BE2C (cell line): ENCODE data around the gene OVOL3.

Source experiments
- DNase-seq: peaks from one replicate; pipeline ENCODE4 v3.0.0-alpha.2; 2020
- H3K27me3 ChIP-seq: fragments of 250-450 bp; sonication (Bioruptor Pico); 2 replicates; pipeline ENCODE4 v1.5.1; 2020; ENCODE audit warnings: mild to moderate bottlenecking
- H3K36me3 ChIP-seq: fragments of 250-450 bp; sonication (Bioruptor Pico); 2 replicates; pipeline ENCODE4 v1.5.1; 2020; ENCODE audit warnings: mild to moderate bottlenecking
- H3K4me1 ChIP-seq: fragments of 250-450 bp; sonication (Bioruptor Pico); 2 replicates; pipeline ENCODE4 v1.5.1; 2020
- H3K4me3 ChIP-seq: 2 replicates; pipeline ENCODE4 v1.5.1; 2011; ENCODE audit warnings: low read depth, low read length
- H3K9me3 ChIP-seq: fragments of 250-450 bp; sonication (Bioruptor Pico); 2 replicates; pipeline ENCODE4 v1.5.1; 2020
- CTCF ChIP-seq: IDR thresholded peaks from 2 replicates; pipeline ENCODE4 v1.5.1; 2012; ENCODE audit warnings: mild to moderate bottlenecking, low read depth, low read length

Gene OVOL3

GRCh38 chr19:36141039-36141927, 30.3 kb downstream of the OVOL3 start:
- Histone ChIP-seq H3K27me3 (no peaks in the 10 kb centered on the region), H3K4me3 (peak overlapping the region; percentile 93), H3K36me3 (peaks cover 35% of the 10 kb centered on the region), H3K9me3 (no peaks in the 10 kb centered on the region), H3K4me1 (no peaks in the 10 kb centered on the region)
- peak; percentile 91 for DNase-seq
- no peak for TF ChIP-seq CTCF

DNA sequence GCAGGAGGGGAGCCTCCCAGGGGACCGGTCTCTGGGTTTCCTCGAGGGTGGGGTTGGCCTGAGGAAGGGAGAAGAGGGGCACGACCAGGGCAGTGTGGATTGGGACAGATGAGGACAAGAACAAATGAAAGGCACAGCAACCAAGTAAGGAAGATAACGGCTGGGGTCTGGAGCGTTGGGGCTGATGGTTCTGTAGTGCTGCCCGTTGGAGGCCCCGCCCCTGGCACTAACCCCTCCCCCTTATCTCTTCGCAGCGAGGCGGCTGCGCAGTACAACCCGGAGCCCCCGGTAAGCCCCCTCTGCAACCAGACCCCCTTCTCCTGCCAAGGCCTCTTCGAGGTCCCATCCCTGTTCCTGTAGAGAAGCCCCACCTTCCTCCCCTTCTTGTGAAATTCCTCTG, 31.1 kb downstream of the OVOL3 start:
- no peaks in the 10 kb centered on the region for H3K27me3 ChIP-seq
- H3K36me3 ChIP-seq = peaks cover 43% of the 10 kb centered on the region
- H3K4me1 ChIP-seq = no peaks in the 10 kb centered on the region
- H3K4me3 ChIP-seq = no peak overlapping the region
- DNase-seq = no peak
- H3K9me3 ChIP-seq = no peaks in the 10 kb centered on the region
- no peak for TF ChIP-seq CTCF

- Histone ChIP-seq H3K9me3 (no peaks in the 10 kb centered on the region), H3K4me3 (no peak overlapping the region), H3K4me1 (no peaks in the 10 kb centered on the region), H3K27me3 (no peaks in the 10 kb centered on the region), H3K36me3 (peaks cover 46% of the 10 kb centered on the region)
- DNase-seq = no peak
- TF ChIP-seq CTCF = no peak
These were observed 31.6 kb downstream of the OVOL3 start for GRCh38 chr19:36142496-36142895.

- Histone ChIP-seq H3K27me3 (no peaks in the 10 kb centered on the region), H3K4me1 (no peaks in the 10 kb centered on the region), H3K9me3 (no peaks in the 10 kb centered on the region), H3K36me3 (peaks cover 53% of the 10 kb centered on the region), H3K4me3 (no peak overlapping the region)
- no peak for TF ChIP-seq CTCF
- DNase-seq = no peak
These were observed 33.7 kb downstream of the OVOL3 start for GRCh38 chr19:36144624-36145023.

- Histone ChIP-seq H3K9me3 (no peaks in the 10 kb centered on the region), H3K4me3 (no peak overlapping the region), H3K36me3 (peaks cover 53% of the 10 kb centered on the region), H3K4me1 (no peaks in the 10 kb centered on the region; the same call in 1 of the 2 replicates), H3K27me3 (no peaks in the 10 kb centered on the region)
- DNase-seq = no peak
- TF ChIP-seq CTCF = no peak
These were observed 38.9 kb downstream of the OVOL3 start for GRCh38 chr19:36149673-36150406.

- Histone ChIP-seq H3K9me3 (no peaks in the 10 kb centered on the region), H3K4me3 (no peak overlapping the region), H3K27me3 (no peaks in the 10 kb centered on the region), H3K4me1 (no peaks in the 10 kb centered on the region; the same call in 1 of the 2 replicates), H3K36me3 (peaks cover 47% of the 10 kb centered on the region)
- no peak for DNase-seq
- no peak for TF ChIP-seq CTCF
These were observed 39.6 kb downstream of the OVOL3 start for GRCh38 chr19:36150586-36150985.
